ENCODE measurements around the gene CHRNA1. TPM values are rescaled to one million over a fixed set of nuclear protein-coding genes. Genes with fewer than 3 reads are reported as not detected.

The CHRNA1 gene
- total and polyA plus RNA-seq, 2 of the 13 experiments (the other 11 are each of a cell fraction or from before 2014, with no cell fraction given), result not detected

GRCh38 chr2:174719016-174719415 lies 45.3 kb downstream of the CHRNA1 start:
- Histone ChIP-seq H3K9me3 (ENCODE audit: low read length) (no peaks in the 10 kb centered on the region), H3K4me3 (replicated peaks in 1 of 3; ENCODE audit: insufficient read depth in 1 of 3, low read depth in 2 of 3, low read length in 3 of 3) (no peak overlapping the region), H3K79me2 (ENCODE audit: insufficient read depth, low read length) (no peaks in the 10 kb centered on the region), H4K20me1 (ENCODE audit: insufficient read depth, low read length) (no peaks in the 10 kb centered on the region), H3K36me3 (replicated peaks in 1 of 2; ENCODE audit: control insufficient read depth in 1 of 2, insufficient read depth in 2 of 2, low read length in 2 of 2) (no peaks in the 10 kb centered on the region), H3K4me1 (ENCODE audit: insufficient read depth, low read length) (no peaks in the 10 kb centered on the region), H3K27ac (ENCODE audit: extremely low read length, insufficient read depth, low read length) (no peak overlapping the region), H2AFZ (ENCODE audit: low read length) (no peak overlapping the region), H3K4me2 (ENCODE audit: low read depth, low read length) (no peak overlapping the region), H3K9ac (ENCODE audit: insufficient read depth, low read depth, low read length) (no peak overlapping the region), H3K27me3 (ENCODE audit: control insufficient read depth in 1 of 2, insufficient read depth in 2 of 2, low read length in 2 of 2) (peaks cover 0 to 12% of the 10 kb centered on the region in 2 experiments; a peak in 3 of 5 replicates)
- ATAC-seq (no peak), DNase-seq (ENCODE audit: low spot score) (no peak), FAIRE-seq (no peak)
- WGBS (ENCODE audit: low lambda C conversion rate), result 2% methylated on average over 4 of the region's 4 CpGs
- ChIA-PET CTCF (ENCODE audit: low intra/inter-chr PET ratio, low total read pairs) (no interaction called here), POLR2A (no interaction called here)
- no TSS peak for BruUV-seq (replicated peaks)
- intact Hi-C loops (cut with micrococcal nuclease; ENCODE audit: unreplicated experiment), result no loop called here
- TF ChIP-seq TCF7L2 (IDR thresholded peaks at IDR 0.05; ENCODE audit: low read depth, low read length), result no peak
- TF ChIP-seq TRAFD1 (CRISPR knock-in tag; IDR thresholded peaks at IDR 0.05; ENCODE audit: borderline replicate concordance), result no peak
- TF ChIP-seq ARNT2 (CRISPR knock-in tag; IDR thresholded peaks at IDR 0.05; ENCODE audit: low read depth), result no peak
- no peak for TF ChIP-seq BHLHE40 (IDR thresholded peaks at IDR 0.05; ENCODE audit: low read length)
- TF ChIP-seq AKNA (CRISPR knock-in tag; IDR thresholded peaks at IDR 0.05; ENCODE audit: borderline replicate concordance), result no peak
- in situ Hi-C loops (cut with HindIII; ENCODE audit: extremely low pct_ligation_motif_present, low pct_unique_long_range_greater_than_20kb), result no loop called here
